ENCODE results near the gene MORN3.

- TF ChIP-seq CTCF (conservative IDR thresholded peaks at IDR 0.05; ENCODE audit: low read length) (no peak), EZH2phosphoT487 (IDR thresholded peaks at IDR 0.05; ENCODE audit: borderline replicate concordance) (no peak)
Observed at GRCh38 chr12:121678716-121679300, 9.4 kb upstream of the MORN3 start.

Measured in Loucy (cell line).